Rectal smooth muscle tissue (tissue), 1 donor: Measurements from ENCODE around the gene RPA1.
"Not testable (repeated sequence)": the region's sequence is repeated elsewhere in the genome, so short reads cannot be mapped to it uniquely, and the experiment has no call there.

Experiments used
- H3K27ac ChIP-seq: one replicate; pipeline ENCODE4 v1.7.0; 2013; ENCODE audit warnings: low read depth, low read length, inconsistent platforms
- H3K27me3 ChIP-seq: one replicate; pipeline ENCODE4 v1.7.0; 2013; ENCODE audit warnings: low read length; ENCODE audit not compliant: control insufficient read depth, insufficient read depth
- H3K36me3 ChIP-seq: one replicate; pipeline ENCODE4 v1.7.0; 2013; ENCODE audit warnings: low read length; ENCODE audit not compliant: control insufficient read depth, insufficient read depth
- H3K4me1 ChIP-seq: one replicate; pipeline ENCODE4 v1.7.0; 2013; ENCODE audit warnings: low read length; ENCODE audit not compliant: control insufficient read depth, insufficient read depth
- H3K4me3 ChIP-seq: one replicate; pipeline ENCODE4 v1.7.0; 2013; ENCODE audit warnings: low read length
- H3K9ac ChIP-seq: one replicate; pipeline ENCODE4 v1.7.0; 2013; ENCODE audit warnings: low read length

RPA1 gene

DNA sequence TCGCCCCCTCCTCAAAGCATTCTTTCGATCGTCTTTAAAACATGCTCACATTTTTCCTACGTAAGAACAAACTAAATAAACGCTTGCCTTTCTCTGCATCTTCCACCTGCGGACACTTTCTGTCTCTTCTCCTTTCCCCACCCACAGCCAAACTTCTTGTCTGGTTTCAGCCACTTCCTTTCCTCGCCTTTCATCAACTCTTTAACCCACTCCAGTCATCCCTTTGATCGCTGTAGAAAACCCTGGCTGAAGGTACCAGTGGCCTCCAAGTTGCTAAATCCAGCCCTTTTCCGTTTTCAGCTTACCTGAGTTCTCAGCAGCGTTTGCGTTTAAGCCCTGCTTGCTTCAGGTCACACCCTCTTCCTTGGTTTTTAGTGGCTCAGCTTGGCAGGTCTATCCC lies 483 bp downstream of the RPA1 start:
- H3K36me3 ChIP-seq: peaks cover 2% of the 10 kb centered on the region

DNA sequence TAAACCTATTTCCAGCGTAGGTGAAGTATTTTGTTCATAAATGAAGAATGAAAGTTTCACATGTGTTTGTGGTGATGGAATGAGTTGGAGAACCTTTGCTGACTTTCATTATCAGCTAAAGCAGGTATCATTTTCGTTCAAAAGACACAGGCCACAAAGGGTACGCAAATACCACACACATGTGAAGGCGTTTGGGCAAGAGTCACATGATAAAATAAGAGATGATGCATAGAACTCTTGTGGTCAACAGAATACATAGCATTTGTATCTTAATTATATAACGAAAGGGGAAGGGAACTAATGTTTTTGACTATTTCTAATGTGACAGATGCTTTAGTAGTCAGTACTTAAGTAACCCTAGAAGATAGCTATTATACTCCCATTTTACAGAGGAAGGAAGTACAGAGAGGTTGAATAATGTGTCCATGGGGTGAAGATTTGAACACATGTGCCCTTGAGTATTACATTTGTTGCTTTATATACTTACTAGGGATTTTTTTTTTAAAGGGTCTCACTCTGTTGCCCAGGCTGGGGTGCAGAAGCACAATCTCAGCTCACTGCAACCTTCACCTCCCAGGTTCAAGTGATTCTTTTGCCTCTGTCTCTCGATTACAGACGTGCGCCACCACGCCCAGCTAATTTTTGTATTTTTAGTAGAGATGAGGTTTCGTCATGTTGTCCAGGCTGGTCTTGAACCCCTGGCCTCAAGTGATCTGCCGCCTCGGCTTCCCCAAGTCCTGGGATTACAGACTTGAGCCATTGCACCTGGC lies 4.8 kb downstream of the RPA1 start:
- no peak overlapping the region for H3K27ac ChIP-seq
- H3K4me1 ChIP-seq: no peaks in the 10 kb centered on the region
- H3K36me3 ChIP-seq: peaks cover 2% of the 10 kb centered on the region
- no peak overlapping the region for H3K9ac ChIP-seq
- H3K27me3 ChIP-seq: no peaks in the 10 kb centered on the region
- H3K4me3 ChIP-seq: no peak overlapping the region

More for the DNA sequence above, 483 bp downstream of the RPA1 start:
- Histone ChIP-seq H3K9ac (peak overlapping the region; percentile 65), H3K27me3 (no peaks in the 10 kb centered on the region), H3K27ac (peak overlapping the region; percentile 79), H3K4me1 (peaks cover 5% of the 10 kb centered on the region), H3K4me3 (peak overlapping the region; percentile 89)

DNA sequence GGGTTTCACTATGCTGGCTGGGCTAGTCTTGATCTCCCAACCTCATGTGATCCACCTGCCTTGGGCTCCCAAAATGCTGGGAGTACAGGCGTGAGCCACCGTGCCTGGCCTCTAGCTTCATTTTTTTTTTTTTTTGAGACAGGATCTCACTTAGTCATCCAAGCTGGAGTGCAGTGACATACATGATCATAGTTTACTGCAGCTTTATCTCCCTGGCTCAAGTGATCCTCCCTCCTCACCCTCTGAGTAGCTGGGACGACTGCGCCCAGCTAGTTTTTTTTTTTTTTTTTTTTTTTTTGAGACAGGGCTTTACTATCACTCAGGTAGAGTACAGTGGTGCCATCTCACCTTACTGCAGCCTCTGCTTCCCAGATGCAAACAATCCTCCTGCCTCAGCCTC lies 9.7 kb downstream of the RPA1 start:
- Histone ChIP-seq H3K27me3 (no peaks in the 10 kb centered on the region), H3K4me1 (no peaks in the 10 kb centered on the region), H3K36me3 (peaks cover 12% of the 10 kb centered on the region), H3K9ac (no peak overlapping the region), H3K27ac (no peak overlapping the region), H3K4me3 (no peak overlapping the region)

DNA sequence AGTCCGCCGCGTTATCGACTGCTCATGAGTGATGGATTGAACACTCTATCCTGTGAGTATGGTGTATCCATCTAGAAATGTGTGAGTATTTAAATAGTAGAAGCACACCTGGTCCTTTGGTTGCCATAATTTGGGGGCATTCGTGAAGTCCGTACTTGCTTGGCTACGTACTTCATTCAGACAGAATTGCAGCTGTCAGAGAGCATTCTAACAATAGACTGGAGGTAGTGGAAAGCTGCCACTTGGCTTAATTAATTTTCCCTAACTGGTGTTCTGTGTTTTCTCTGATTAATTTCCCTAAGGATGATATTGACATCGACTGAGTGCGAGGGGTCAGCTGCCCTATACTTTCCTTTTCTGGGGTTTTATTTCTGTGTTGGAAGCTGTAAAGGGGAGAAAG lies 14.1 kb downstream of the RPA1 start:
- no peak overlapping the region for H3K27ac ChIP-seq
- H3K4me1 ChIP-seq: no peaks in the 10 kb centered on the region
- no peaks in the 10 kb centered on the region for H3K27me3 ChIP-seq
- no peak overlapping the region for H3K4me3 ChIP-seq
- H3K9ac ChIP-seq: no peak overlapping the region
- peaks cover 10% of the 10 kb centered on the region for H3K36me3 ChIP-seq

DNA sequence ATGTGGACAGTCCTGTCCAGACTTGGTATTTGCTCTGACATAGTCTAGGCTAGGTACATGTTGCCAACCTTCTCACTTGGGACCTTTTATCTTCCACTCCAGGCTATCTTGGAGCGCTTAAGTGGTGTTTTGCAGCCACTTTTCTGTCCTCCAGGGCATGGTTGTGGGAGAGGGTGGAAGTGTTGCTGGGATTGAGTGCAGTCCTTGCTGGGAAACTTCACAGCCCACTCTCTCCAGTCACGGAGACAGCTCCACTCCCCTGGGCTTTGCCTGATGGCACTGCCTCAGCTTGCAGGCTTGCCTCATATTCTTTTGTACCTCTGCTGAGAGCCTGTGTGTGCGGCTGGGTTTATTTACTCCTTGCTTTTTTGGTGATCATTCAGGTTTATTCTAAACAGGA lies 17.4 kb downstream of the RPA1 start:
- Histone ChIP-seq H3K27ac (no peak overlapping the region), H3K9ac (no peak overlapping the region), H3K4me3 (no peak overlapping the region), H3K27me3 (no peaks in the 10 kb centered on the region), H3K36me3 (peaks cover 10% of the 10 kb centered on the region), H3K4me1 (no peaks in the 10 kb centered on the region)

DNA sequence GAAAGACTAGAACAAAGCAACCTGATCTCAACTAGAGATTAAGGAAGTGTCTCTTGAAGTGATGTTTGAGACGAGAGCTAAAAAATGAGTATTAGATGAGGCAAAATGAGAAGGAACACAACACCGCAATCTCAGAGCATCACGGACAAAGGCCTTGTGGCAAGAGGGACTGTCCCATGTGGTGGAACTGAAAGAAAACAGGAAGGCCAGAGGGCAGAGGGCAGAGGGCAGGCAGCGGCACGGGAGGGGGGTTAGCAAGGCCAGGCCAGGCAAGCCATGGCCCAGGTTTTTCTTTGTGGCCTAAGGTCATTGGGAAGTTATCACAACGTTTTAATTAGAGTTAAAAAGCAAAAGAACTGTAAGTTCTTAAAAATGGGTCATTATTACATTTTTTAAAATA lies 22.5 kb downstream of the RPA1 start:
- H3K4me1 ChIP-seq: no peaks in the 10 kb centered on the region
- H3K9ac ChIP-seq: no peak overlapping the region
- peaks cover 12% of the 10 kb centered on the region for H3K36me3 ChIP-seq
- no peak overlapping the region for H3K27ac ChIP-seq
- no peak overlapping the region for H3K4me3 ChIP-seq
- H3K27me3 ChIP-seq: no peaks in the 10 kb centered on the region

DNA sequence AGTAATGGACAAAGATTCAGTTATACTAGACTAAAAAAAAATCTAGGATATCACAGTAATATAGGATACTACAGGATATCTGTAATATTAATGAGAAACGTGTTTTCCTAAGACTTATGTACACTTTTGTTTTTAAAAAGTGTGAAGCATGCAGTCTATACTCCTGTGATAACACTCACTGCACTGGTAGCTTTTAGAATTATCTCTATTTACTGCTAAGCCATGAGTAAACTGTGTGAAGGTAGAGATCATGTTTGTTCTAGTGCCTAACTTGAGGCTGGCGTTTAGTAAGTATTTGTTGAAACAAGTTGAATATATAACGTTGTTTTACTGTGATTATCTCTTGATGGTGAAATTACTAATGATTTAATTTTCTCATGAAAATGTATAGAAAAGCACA lies 23.9 kb downstream of the RPA1 start:
- H3K36me3 ChIP-seq: peaks cover 12% of the 10 kb centered on the region
- H3K9ac ChIP-seq: no peak overlapping the region
- no peaks in the 10 kb centered on the region for H3K27me3 ChIP-seq
- no peak overlapping the region for H3K27ac ChIP-seq
- H3K4me1 ChIP-seq: no peaks in the 10 kb centered on the region
- H3K4me3 ChIP-seq: no peak overlapping the region

DNA sequence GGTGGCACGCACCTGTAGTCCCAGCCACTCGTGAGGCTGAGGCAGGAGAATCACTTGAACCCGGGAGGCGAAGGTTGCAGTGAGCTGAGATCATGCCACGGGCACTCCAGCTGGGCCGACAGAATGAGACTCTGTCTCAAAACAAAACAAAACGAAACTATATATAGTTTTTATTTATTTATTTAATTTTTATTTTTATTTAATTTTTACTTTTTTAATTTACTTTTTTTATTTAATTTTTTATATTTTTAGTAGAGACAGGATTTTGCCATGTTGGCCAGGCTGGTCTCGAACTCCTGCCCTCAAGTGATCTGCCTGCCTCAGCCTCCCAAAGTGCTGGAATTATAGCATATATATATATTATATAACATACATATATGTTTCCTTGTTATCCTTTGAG lies 26.7 kb downstream of the RPA1 start:
- peaks cover 12% of the 10 kb centered on the region for H3K36me3 ChIP-seq
- not testable (repeated sequence) for H3K27me3 ChIP-seq, H3K4me1 ChIP-seq, H3K4me3 ChIP-seq, H3K9ac ChIP-seq, H3K27ac ChIP-seq

DNA sequence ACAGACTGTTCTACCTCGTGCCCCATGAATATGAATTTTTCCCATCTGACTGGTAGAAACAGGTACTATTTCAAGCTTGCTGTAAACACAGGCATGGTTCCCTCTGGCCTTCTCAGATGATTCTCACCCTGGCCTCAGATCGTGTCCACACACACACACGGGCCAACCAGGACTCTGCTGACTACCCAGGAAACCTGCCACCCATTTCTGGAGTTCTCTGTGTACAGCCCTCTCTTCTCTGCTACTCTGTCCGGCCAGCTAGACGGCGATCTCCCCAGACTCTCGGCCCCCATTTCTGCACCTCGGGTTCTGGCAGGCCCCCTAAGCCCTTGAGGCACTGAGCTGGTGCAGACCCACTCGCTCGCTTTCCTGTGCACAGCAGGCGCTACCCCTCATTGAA lies 31.2 kb downstream of the RPA1 start:
- H3K36me3 ChIP-seq: no peaks in the 10 kb centered on the region
- H3K4me1 ChIP-seq: no peaks in the 10 kb centered on the region
- H3K9ac ChIP-seq: no peak overlapping the region
- H3K4me3 ChIP-seq: no peak overlapping the region
- no peaks in the 10 kb centered on the region for H3K27me3 ChIP-seq
- no peak overlapping the region for H3K27ac ChIP-seq

DNA sequence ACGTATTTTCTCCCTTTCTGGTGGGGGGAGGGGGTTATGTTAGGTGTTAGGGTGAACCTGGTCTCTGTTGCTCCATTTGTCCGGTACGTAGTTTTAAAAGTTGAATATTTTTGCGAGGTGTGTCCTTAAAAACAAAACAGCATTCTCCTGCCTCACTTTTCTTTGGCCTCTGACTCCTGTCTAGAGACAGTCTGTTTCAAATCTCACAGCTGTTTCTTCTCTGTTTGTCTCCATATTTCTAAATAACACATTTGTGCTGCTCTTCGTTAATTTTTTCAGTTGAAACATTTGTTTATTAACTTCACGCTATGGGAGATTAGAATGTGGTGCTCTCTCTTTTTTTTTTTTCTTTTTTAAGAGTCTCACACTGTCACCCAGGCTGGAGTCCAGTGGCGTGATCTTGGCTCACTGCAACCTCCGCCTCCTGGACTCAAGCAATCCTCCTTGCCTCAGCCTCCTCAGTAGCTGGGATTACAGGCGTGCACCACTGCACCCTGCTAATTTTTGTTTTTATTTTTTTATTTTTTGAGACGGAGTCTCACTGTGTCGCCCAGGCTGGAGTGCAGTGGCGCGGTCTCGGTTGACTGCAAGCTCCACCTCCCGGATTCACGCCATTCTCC lies 31.7 kb downstream of the RPA1 start:
- H3K27ac ChIP-seq: no peak overlapping the region
- H3K9ac ChIP-seq: no peak overlapping the region
- no peaks in the 10 kb centered on the region for H3K27me3 ChIP-seq
- no peak overlapping the region for H3K4me3 ChIP-seq
- no peaks in the 10 kb centered on the region for H3K4me1 ChIP-seq
- no peaks in the 10 kb centered on the region for H3K36me3 ChIP-seq

DNA sequence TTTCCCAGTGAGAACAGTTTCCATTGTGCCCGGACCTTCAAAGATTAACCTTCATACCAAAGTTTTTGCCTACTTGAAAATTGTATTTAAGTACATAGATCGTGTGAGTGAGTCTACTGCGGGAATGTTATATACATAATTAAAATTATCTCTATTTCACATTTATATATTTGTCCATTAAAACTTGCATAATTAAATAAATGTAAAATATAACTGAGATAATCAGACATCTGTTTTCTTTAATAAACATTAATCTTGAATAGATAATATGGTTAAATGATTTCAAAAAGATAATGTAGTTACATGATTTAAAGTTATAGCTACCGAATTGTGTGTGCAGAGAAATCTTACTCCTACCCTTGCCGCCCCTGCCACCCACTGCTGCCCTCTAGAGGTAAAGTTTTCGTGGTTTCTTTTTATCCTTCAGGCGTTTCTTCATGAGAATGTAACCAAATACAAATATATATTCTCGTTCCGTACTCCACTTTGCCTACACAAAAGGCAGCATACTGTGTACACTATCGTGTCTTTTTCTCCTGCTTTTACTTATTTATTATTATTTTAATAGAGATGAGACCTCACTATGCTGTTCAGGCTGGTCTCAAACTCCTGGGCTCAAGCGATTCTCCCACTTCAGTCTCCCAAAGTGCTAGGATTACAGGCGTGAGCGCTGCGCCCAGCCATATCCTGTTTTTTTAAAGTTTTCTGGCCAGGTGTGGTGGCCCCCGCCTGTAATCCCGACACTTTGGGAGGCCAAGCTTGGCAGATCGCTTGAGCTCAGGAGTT lies 35.6 kb downstream of the RPA1 start:
- peaks cover 5% of the 10 kb centered on the region for H3K36me3 ChIP-seq
- H3K4me3 ChIP-seq: no peak overlapping the region
- no peak overlapping the region for H3K27ac ChIP-seq
- no peak overlapping the region for H3K9ac ChIP-seq
- H3K4me1 ChIP-seq: no peaks in the 10 kb centered on the region
- H3K27me3 ChIP-seq: no peaks in the 10 kb centered on the region

DNA sequence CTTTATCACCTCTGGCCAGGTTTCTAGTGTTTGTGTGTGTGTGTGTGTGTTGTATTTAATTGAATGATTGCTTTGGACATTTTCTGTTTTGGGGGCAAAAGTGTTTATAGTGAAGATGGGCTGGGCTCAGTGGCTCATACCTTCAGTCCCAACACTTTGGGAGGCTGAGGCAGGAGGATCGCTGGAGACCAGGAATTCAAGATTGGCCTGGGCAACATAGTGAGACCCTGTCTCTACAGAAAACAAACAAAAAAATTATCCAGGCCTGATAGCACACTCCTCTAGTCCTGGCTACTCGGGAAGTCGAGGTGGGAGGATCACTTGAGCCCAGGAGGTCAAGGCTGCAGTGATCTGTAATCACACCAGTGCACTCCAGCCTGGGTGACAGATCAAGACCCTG lies 37.5 kb downstream of the RPA1 start:
- H3K4me1 ChIP-seq: no peaks in the 10 kb centered on the region
- no peaks in the 10 kb centered on the region for H3K27me3 ChIP-seq
- no peak overlapping the region for H3K27ac ChIP-seq
- no peak overlapping the region for H3K9ac ChIP-seq
- H3K36me3 ChIP-seq: peaks cover 5% of the 10 kb centered on the region
- no peak overlapping the region for H3K4me3 ChIP-seq
